Vagina (tissue), 2 donors: ENCODE results near the gene SLCO2B1.

Experiments used
- CTCF ChIP-seq, 3 experiments: fragments of 450-650 bp in 2 of 3; fragments of 200-600 bp in 1 of 3; sonication (generic) in 1 of 3; IDR thresholded peaks; one replicate each; pipeline ENCODE4 v1.5.1; 2017 to 2019; ENCODE audit warnings: antibody characterized with exemption in 3 of 3, mild to moderate bottlenecking in 2 of 3, moderate library complexity in 2 of 3
- POLR2A ChIP-seq, 2 donors: fragments of 450-650 bp; IDR thresholded peaks; one replicate each; pipeline ENCODE4 v1.6.1; 2017; ENCODE audit warnings: antibody characterized with exemption in 2 of 2, mild to moderate bottlenecking in 2 of 2, moderate library complexity in 2 of 2
- POLR2AphosphoS5 ChIP-seq, 2 donors: sonication (generic); formaldehyde crosslinking; IDR thresholded peaks; one replicate each; pipeline ENCODE4 v1.9.0; 2017; ENCODE audit warnings: antibody characterized with exemption in 2 of 2, mild to moderate bottlenecking in 2 of 2, low read depth in 1 of 2; ENCODE audit not compliant: insufficient read depth in 1 of 2

- TF ChIP-seq POLR2A (IDR thresholded peaks at IDR 0.05) (no peak), CTCF (IDR thresholded peaks at IDR 0.05) (no peak), POLR2AphosphoS5 (IDR thresholded peaks at IDR 0.05; ENCODE audit: insufficient read depth in 1 of 2, low read depth in 1 of 2) (no peak)
These were observed 98.8 kb downstream of the SLCO2B1 start for GRCh38 chr11:75249704-75250103.
